Stomach smooth muscle (tissue), 2 donors: Measurements from ENCODE around the gene CCDC91.

Experiments used
- H3K27ac ChIP-seq: one replicate; pipeline ENCODE4 v1.7.0; 2013; ENCODE audit warnings: mild to moderate bottlenecking, low read length, inconsistent platforms
- H3K27me3 ChIP-seq, 2 donors: one replicate each; pipeline ENCODE4 v1.7.0; 2013; ENCODE audit warnings: low read length in 2 of 2; ENCODE audit not compliant: insufficient read depth in 2 of 2, control insufficient read depth in 1 of 2
- H3K36me3 ChIP-seq, 2 donors: one replicate each; pipeline ENCODE4 v1.7.0; 2013; ENCODE audit warnings: low read length in 2 of 2; ENCODE audit not compliant: control insufficient read depth in 2 of 2, insufficient read depth in 2 of 2
- H3K4me1 ChIP-seq: one replicate; pipeline ENCODE4 v1.7.0; 2013; ENCODE audit warnings: low read length; ENCODE audit not compliant: control insufficient read depth, insufficient read depth
- H3K4me3 ChIP-seq, 2 donors: one replicate each; pipeline ENCODE4 v1.7.0; 2013; ENCODE audit warnings: low read length in 2 of 2
- H3K9ac ChIP-seq, 2 donors: one replicate each; pipeline ENCODE4 v1.7.0; 2013; ENCODE audit warnings: low read length in 2 of 2, mild to moderate bottlenecking in 1 of 2
- H3K9me3 ChIP-seq, 2 donors: one replicate each; pipeline ENCODE4 v1.7.0; 2013; ENCODE audit warnings: low read length in 2 of 2; ENCODE audit not compliant: control insufficient read depth in 2 of 2
- donor health status: healthy.
- donor health status: Pancreatic carcinoma.

CCDC91 gene

GRCh38 chr12:28215021-28215420 lies 24.8 kb downstream of the CCDC91 start:
- H3K27ac ChIP-seq = no peak overlapping the region
- no peaks in the 10 kb centered on the region for H3K4me1 ChIP-seq
- no peak overlapping the region for H3K4me3 ChIP-seq
- H3K27me3 ChIP-seq = no peaks in the 10 kb centered on the region
- no peak overlapping the region for H3K9ac ChIP-seq
- H3K36me3 ChIP-seq = no peaks in the 10 kb centered on the region
- H3K9me3 ChIP-seq = peaks cover 0 to 3% of the 10 kb centered on the region in 2 donors

- peaks cover 0 to 3% of the 10 kb centered on the region in 2 donors for H3K9me3 ChIP-seq
- H3K9ac ChIP-seq = no peak overlapping the region
- no peak overlapping the region for H3K27ac ChIP-seq
- no peak overlapping the region for H3K4me3 ChIP-seq
- no peaks in the 10 kb centered on the region for H3K27me3 ChIP-seq
- H3K4me1 ChIP-seq = no peaks in the 10 kb centered on the region
- no peaks in the 10 kb centered on the region for H3K36me3 ChIP-seq
These were observed 25.8 kb downstream of the CCDC91 start for GRCh38 chr12:28216016-28216415.

GRCh38 chr12:28217805-28218204 lies 27.5 kb downstream of the CCDC91 start:
- H3K9ac ChIP-seq = no peak overlapping the region
- H3K4me1 ChIP-seq = no peaks in the 10 kb centered on the region
- H3K4me3 ChIP-seq = no peak overlapping the region
- peaks cover 0 to 3% of the 10 kb centered on the region in 2 donors for H3K9me3 ChIP-seq
- H3K27me3 ChIP-seq = no peaks in the 10 kb centered on the region
- no peaks in the 10 kb centered on the region for H3K36me3 ChIP-seq
- H3K27ac ChIP-seq = no peak overlapping the region

GRCh38 chr12:28218875-28219274 lies 28.6 kb downstream of the CCDC91 start:
- Histone ChIP-seq H3K4me3 (no peak overlapping the region), H3K4me1 (no peaks in the 10 kb centered on the region), H3K9ac (no peak overlapping the region), H3K27me3 (no peaks in the 10 kb centered on the region), H3K36me3 (no peaks in the 10 kb centered on the region), H3K27ac (no peak overlapping the region), H3K9me3 (peaks cover 0 to 3% of the 10 kb centered on the region in 2 donors)

- Histone ChIP-seq H3K9me3 (peaks cover 0 to 3% of the 10 kb centered on the region in 2 donors), H3K27ac (no peak overlapping the region), H3K36me3 (no peaks in the 10 kb centered on the region), H3K9ac (no peak overlapping the region), H3K4me1 (no peaks in the 10 kb centered on the region), H3K4me3 (no peak overlapping the region), H3K27me3 (no peaks in the 10 kb centered on the region)
These were observed 29.6 kb downstream of the CCDC91 start for GRCh38 chr12:28219827-28220226.

- Histone ChIP-seq H3K27me3 (no peaks in the 10 kb centered on the region), H3K9me3 (peaks cover 0 to 3% of the 10 kb centered on the region in 2 donors), H3K36me3 (no peaks in the 10 kb centered on the region), H3K27ac (no peak overlapping the region), H3K4me3 (no peak overlapping the region), H3K9ac (no peak overlapping the region), H3K4me1 (no peaks in the 10 kb centered on the region)
These were observed 31.9 kb downstream of the CCDC91 start for GRCh38 chr12:28222081-28222700.

GRCh38 chr12:28223025-28223554 lies 32.8 kb downstream of the CCDC91 start:
- no peaks in the 10 kb centered on the region for H3K27me3 ChIP-seq
- H3K4me3 ChIP-seq = no peak overlapping the region
- no peak overlapping the region for H3K9ac ChIP-seq
- no peak overlapping the region for H3K27ac ChIP-seq
- no peaks in the 10 kb centered on the region for H3K4me1 ChIP-seq
- no peaks in the 10 kb centered on the region for H3K36me3 ChIP-seq
- peaks cover 0 to 3% of the 10 kb centered on the region in 2 donors for H3K9me3 ChIP-seq

- H3K4me3 ChIP-seq = no peak overlapping the region
- H3K4me1 ChIP-seq = no peaks in the 10 kb centered on the region
- H3K36me3 ChIP-seq = no peaks in the 10 kb centered on the region
- peaks cover 0 to under 1% of the 10 kb centered on the region in 2 donors for H3K9me3 ChIP-seq
- H3K27me3 ChIP-seq = no peaks in the 10 kb centered on the region
- H3K9ac ChIP-seq = no peak overlapping the region
- H3K27ac ChIP-seq = no peak overlapping the region
These were observed 33.6 kb downstream of the CCDC91 start for GRCh38 chr12:28223858-28224257.

- H3K27me3 ChIP-seq = no peaks in the 10 kb centered on the region
- no peaks in the 10 kb centered on the region for H3K9me3 ChIP-seq
- no peaks in the 10 kb centered on the region for H3K4me1 ChIP-seq
- no peak overlapping the region for H3K27ac ChIP-seq
- no peak overlapping the region for H3K4me3 ChIP-seq
- no peak overlapping the region for H3K9ac ChIP-seq
- H3K36me3 ChIP-seq = no peaks in the 10 kb centered on the region
These were observed 36.4 kb downstream of the CCDC91 start for GRCh38 chr12:28226705-28227104.

- Histone ChIP-seq H3K27me3 (no peaks in the 10 kb centered on the region), H3K9me3 (no peaks in the 10 kb centered on the region), H3K4me1 (no peaks in the 10 kb centered on the region), H3K27ac (no peak overlapping the region), H3K36me3 (no peaks in the 10 kb centered on the region), H3K4me3 (no peak overlapping the region), H3K9ac (no peak overlapping the region)
These were observed 37.0 kb downstream of the CCDC91 start for GRCh38 chr12:28227251-28227650.

GRCh38 chr12:28231248-28231647 lies 41.0 kb downstream of the CCDC91 start:
- no peaks in the 10 kb centered on the region for H3K9me3 ChIP-seq

More at GRCh38 chr12:28231248-28231647, 41.0 kb downstream of the CCDC91 start:
- no peak overlapping the region for H3K9ac ChIP-seq
- no peaks in the 10 kb centered on the region for H3K36me3 ChIP-seq
- no peaks in the 10 kb centered on the region for H3K4me1 ChIP-seq
- no peak overlapping the region for H3K27ac ChIP-seq
- H3K4me3 ChIP-seq = no peak overlapping the region
- no peaks in the 10 kb centered on the region for H3K27me3 ChIP-seq
